Prostate gland (tissue), 2 donors: ENCODE results near the gene SYCE1. TPM values are rescaled to one million over a fixed set of nuclear protein-coding genes. Genes with fewer than 3 reads are reported as not detected.

ENCODE experiments used
- DNase-seq: peaks from one replicate; pipeline ENCODE4 v3.0.0-alpha.2; 2019; ENCODE audit warnings: low spot score
- H3K27ac ChIP-seq, 2 donors: fragments of 200-600 bp; sonication (generic); 2 replicates each; pipeline ENCODE4 v1.5.1; 2017 to 2019
- H3K27me3 ChIP-seq: fragments of 200-600 bp; sonication (generic); replicated peaks from 2 replicates; pipeline ENCODE4 v1.5.1; 2019; ENCODE audit not compliant: insufficient read depth
- H3K36me3 ChIP-seq, 2 donors: fragments of 200-600 bp; sonication (generic); 1 replicate in 1 of 2; 2 replicates in 1 of 2; pipeline versions ENCODE4 v1.5.1 to v1.8.1; 2017 to 2019
- H3K4me1 ChIP-seq: fragments of 200-600 bp; sonication (generic); replicated peaks from 2 replicates; pipeline ENCODE4 v1.5.1; 2019
- H3K4me3 ChIP-seq, 2 donors: fragments of 200-600 bp; sonication (generic); 2 replicates each; pipeline ENCODE4 v1.5.1; 2017 to 2019
- H3K9me3 ChIP-seq: fragments of 200-600 bp; sonication (generic); 2 replicates; pipeline ENCODE4 v1.5.1; 2017
- CTCF ChIP-seq, 4 experiments: fragments of 200-600 bp in 2 of 4; fragments of 450-650 bp in 2 of 4; sonication (generic) in 2 of 4; IDR thresholded peaks; 1 replicate in 3 of 4; 2 replicates in 1 of 4; pipeline ENCODE4 v1.5.1; 2016 to 2019; ENCODE audit warnings: antibody characterized with exemption in 4 of 4, mild to moderate bottlenecking in 2 of 4, moderate library complexity in 2 of 4
- POLR2A ChIP-seq: fragments of 450-650 bp; IDR thresholded peaks from one replicate; pipeline ENCODE4 v1.6.1; 2016; ENCODE audit warnings: antibody characterized with exemption, mild to moderate bottlenecking
- POLR2AphosphoS5 ChIP-seq: sonication (generic); formaldehyde crosslinking; IDR thresholded peaks from one replicate; pipeline ENCODE4 v1.6.1; 2017; ENCODE audit warnings: antibody characterized with exemption
- WGBS: methylation state at CpG from one replicate; pipeline ENCODE4 v1.1.5; 2018; 5-methylcytosine and 5-hydroxymethylcytosine counted together
- intact Hi-C: fragments of 100-400 bp; cut with DNase I; formaldehyde crosslinking; loops from one replicate; pipeline ENCODE4 v1.14.2; 2022
- total RNA-seq, 2 donors: library from RNA; depleted of rRNA; stranded (reverse); fragments of >200 nt; gene quantifications; one replicate each; pipeline ENCODE4 v1.1.0, GENCODE V29; 2016

Gene SYCE1
- total RNA-seq, 2 donors from 2014 or later, result 1.7 to 12.3 TPM

DNA sequence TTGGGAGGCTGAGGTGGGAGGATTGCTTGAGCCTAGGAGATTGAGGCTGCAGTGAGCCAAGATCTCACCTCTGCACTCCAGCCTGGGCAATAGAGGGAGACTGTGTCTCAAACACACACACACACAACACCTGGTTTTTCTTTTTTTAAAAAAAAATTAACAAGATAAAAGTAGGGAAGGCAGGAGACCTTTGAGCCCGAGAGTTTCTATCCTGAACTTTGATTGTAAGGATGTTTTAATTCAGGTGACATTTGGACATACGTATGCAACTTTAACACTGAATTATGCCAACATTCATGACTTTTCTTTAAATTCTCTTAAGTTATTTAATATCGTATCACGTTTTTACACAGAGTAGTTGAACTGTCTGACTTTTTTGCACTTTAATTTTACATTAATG, 49.9 kb downstream of the SYCE1 start:
- Histone ChIP-seq H3K4me1 (no peaks in the 10 kb centered on the region), H3K27ac (no peak overlapping the region), H3K27me3 (no peaks in the 10 kb centered on the region), H3K4me3 (no peak overlapping the region), H3K36me3 (no peaks in the 10 kb centered on the region), H3K9me3 (no peaks in the 10 kb centered on the region)
- WGBS, result 75% methylated on average over 4 of the region's 4 CpGs
- TF ChIP-seq CTCF (IDR thresholded peaks at IDR 0.05) (no peak), POLR2A (no peak), POLR2AphosphoS5 (no peak)
- DNase-seq, result no peak
- intact Hi-C loops, result loop anchor here (5.0 kb wide), 1 partner anchor 183 kb away; no protein-coding TSS in a partner anchor

DNA sequence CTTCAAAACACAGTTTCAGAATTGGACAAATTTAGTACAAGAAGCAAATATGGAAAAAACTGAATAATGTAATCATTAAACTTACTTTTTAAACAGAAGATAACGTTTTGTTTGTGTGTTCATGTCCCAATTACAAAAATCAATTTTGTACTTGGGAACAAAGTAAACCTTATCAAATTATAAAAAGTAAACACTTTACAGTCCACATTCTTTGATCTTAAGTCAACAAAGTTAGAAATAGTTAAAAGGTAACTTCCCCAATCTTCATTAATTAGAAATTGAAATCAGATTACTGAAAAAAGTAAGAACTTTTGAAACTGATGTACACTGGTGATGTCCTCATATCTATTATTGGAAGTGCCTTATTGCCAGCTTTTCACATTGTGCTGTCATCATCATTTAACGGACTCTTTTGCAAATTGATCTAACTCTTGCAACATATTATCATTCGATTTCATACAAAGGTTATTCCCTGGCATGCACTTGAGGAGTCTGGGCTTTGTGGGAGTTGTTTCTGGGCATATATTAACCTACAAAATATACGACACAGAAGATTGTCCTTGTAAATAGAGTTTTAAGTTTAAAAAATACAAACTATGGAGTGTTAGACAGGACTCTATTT, 53.4 kb downstream of the SYCE1 start:
- Histone ChIP-seq H3K36me3 (no peaks in the 10 kb centered on the region), H3K27ac (no peak overlapping the region), H3K4me1 (no peaks in the 10 kb centered on the region), H3K4me3 (no peak overlapping the region), H3K9me3 (no peaks in the 10 kb centered on the region), H3K27me3 (no peaks in the 10 kb centered on the region)
- intact Hi-C loops, result no loop called here
- no peak for TF ChIP-seq CTCF (IDR thresholded peaks at IDR 0.05)
- 54% methylated on average over 4 of the region's 4 CpGs for WGBS
- no peak for DNase-seq

- H3K27ac ChIP-seq, result no peak overlapping the region
- 80% methylated on average over 4 of the region's 4 CpGs for WGBS
- H3K4me1 ChIP-seq, result no peaks in the 10 kb centered on the region
- H3K9me3 ChIP-seq, result no peaks in the 10 kb centered on the region
- no peaks in the 10 kb centered on the region for H3K27me3 ChIP-seq
- no peak overlapping the region for H3K4me3 ChIP-seq
- TF ChIP-seq CTCF (IDR thresholded peaks at IDR 0.05) (no peak), POLR2A (no peak), POLR2AphosphoS5 (no peak)
- no peaks in the 10 kb centered on the region for H3K36me3 ChIP-seq
- DNase-seq, result no peak
- intact Hi-C loops, result no loop called here
Observed at GRCh38 chr10:133511408-133511807, 54.0 kb downstream of the SYCE1 start.

DNA sequence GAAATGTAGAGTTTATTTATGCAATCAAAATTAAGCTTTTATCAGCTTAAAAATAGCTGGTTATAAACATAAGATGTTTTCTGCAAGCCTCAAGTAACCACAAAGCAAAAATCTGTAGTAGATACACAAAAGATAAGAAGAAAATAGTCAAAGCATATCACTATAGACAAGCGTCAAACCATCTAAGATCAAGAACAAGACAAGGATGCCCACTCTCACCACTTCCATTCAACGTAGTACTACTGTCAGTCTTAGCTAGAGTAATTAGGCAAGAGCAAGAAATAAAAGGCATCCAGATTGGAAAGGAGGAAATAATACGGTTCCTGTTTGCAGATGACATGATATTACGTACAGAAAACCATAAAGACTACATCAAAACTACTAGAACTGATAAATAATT, 55.7 kb downstream of the SYCE1 start:
- 82% methylated on average over 4 of the region's 4 CpGs for WGBS
- intact Hi-C loops, result no loop called here
- Histone ChIP-seq H3K4me1 (no peaks in the 10 kb centered on the region), H3K27ac (no peak overlapping the region), H3K9me3 (no peaks in the 10 kb centered on the region), H3K36me3 (no peaks in the 10 kb centered on the region), H3K4me3 (no peak overlapping the region), H3K27me3 (no peaks in the 10 kb centered on the region)
- TF ChIP-seq CTCF (IDR thresholded peaks at IDR 0.05), result no peak
- no peak for DNase-seq

Other genes starting within 250 kb of the SYCE1 start
- gene CALY, start 228.7 kb downstream of the SYCE1 start, total RNA-seq, result 1 to 10 TPM in 1 of 2 donors, not detected in 1; 9.4 TPM
- gene PRAP1, start 218.2 kb downstream of the SYCE1 start, total RNA-seq, result 1 to 10 TPM in 1 of 2 donors, not detected in 1; 6.6 TPM
- 10 to 100 TPM in 1 of 2 donors, 1 to 10 TPM in 1; 8.7 to 11.4 TPM for gene FUOM, start 207.6 kb downstream of the SYCE1 start, total RNA-seq
- 100 to 1,000 TPM; 112 to 126 TPM for gene ECHS1, start 192.2 kb downstream of the SYCE1 start, total RNA-seq
- 10 to 100 TPM; 17.5 to 20.2 TPM for gene PAOX, start 186.3 kb downstream of the SYCE1 start, total RNA-seq
- 10 to 100 TPM; 26.8 to 67.4 TPM for gene MTG1, start 171.4 kb downstream of the SYCE1 start, total RNA-seq
- gene SPRN, start 141.0 kb downstream of the SYCE1 start, total RNA-seq, result 1 to 10 TPM in 1 of 2 donors, under 1 TPM in 1; 0.09 to 1.2 TPM
- 10 to 100 TPM in 1 of 2 donors, 1 to 10 TPM in 1; 2.2 to 10.1 TPM for gene SCART1, start 111.6 kb downstream of the SYCE1 start, total RNA-seq
- gene CYP2E1, start 38.2 kb downstream of the SYCE1 start, total RNA-seq, result 1 to 10 TPM; 3.7 to 8.1 TPM
- not detected for gene FRG2B, start 61.2 kb upstream of the SYCE1 start, total RNA-seq